Adipose tissue (tissue), 3 donors: ENCODE measurements around the gene NKAPD1. TPM values are rescaled to one million over a fixed set of nuclear protein-coding genes. Genes with fewer than 3 reads are reported as not detected.
"Not testable (repeated sequence)": the region's sequence is repeated elsewhere in the genome, so short reads cannot be mapped to it uniquely, and the experiment has no call there.

Source experiments
- H3K27ac ChIP-seq: one replicate; pipeline ENCODE4 v1.5.1; 2013; ENCODE audit warnings: low read depth, low read length
- WGBS, 3 donors: extraction: QIAGEN DNeasy Blood & Tissue Kit; methylation state at CpG; one replicate each; pipeline ENCODE4 v1.1.7; 2013; 5-methylcytosine and 5-hydroxymethylcytosine counted together
- polyA plus RNA-seq, 3 donors: library from polyadenylated mRNA; stranded (reverse); fragments of 200-250 nt; gene quantifications; one replicate each; pipeline ENCODE4 v1.2.3, GENCODE V29; 2013
- donor health status: healthy with polysubstance abuse.
- donor health status: Bipolar disorder and iron deficiency.
- donor health status: healthy.

NKAPD1 gene
- polyA plus RNA-seq, 3 donors: 11.9 to 12.8 (median 11.9) TPM

GRCh38 chr11:112082729-112083128, 8.6 kb downstream of the NKAPD1 start:
- no peak overlapping the region for H3K27ac ChIP-seq
- WGBS, 3 donors: 76 to 82% (median 78%) methylated on average over 4 of the region's 4 CpGs

GRCh38 chr11:112085822-112086421, 11.8 kb downstream of the NKAPD1 start:
- no peak overlapping the region for H3K27ac ChIP-seq
- WGBS, 3 donors: 4 to 5% (median 4%) methylated on average over 19 of the region's 19 CpGs

- no peak within 1 kb of the TSS for H3K27ac ChIP-seq
- 0 to 1% (median 0%) methylated on average over 45 of the region's 45 CpGs for WGBS, 3 donors
These were observed 12.5 kb downstream of the NKAPD1 start, which contains the start of the genes SDHD and TIMM8B for GRCh38 chr11:112086422-112087191. SDHD (plus strand) TSS chr11:112086873; CDS start chr11:112086908, 35 bp downstream. TIMM8B (minus strand) TSS chr11:112086756; CDS start chr11:112086723, 33 bp downstream.

- no peak overlapping the region for H3K27ac ChIP-seq
- WGBS, 3 donors: 15 to 19% (median 18%) methylated on average over 10 of the region's 10 CpGs
These were observed 13.1 kb downstream of the NKAPD1 start for GRCh38 chr11:112087212-112087611.

GRCh38 chr11:112095302-112095701, 21.2 kb downstream of the NKAPD1 start:
- H3K27ac ChIP-seq: not testable (repeated sequence)
- WGBS, 3 donors: 90 to 97% (median 91%) methylated on average over 2 of the region's 2 CpGs

GRCh38 chr11:112096194-112096593, 22.1 kb downstream of the NKAPD1 start:
- no peak overlapping the region for H3K27ac ChIP-seq

GRCh38 chr11:112097734-112098528, 23.8 kb downstream of the NKAPD1 start:
- no peak overlapping the region for H3K27ac ChIP-seq
- WGBS, 3 donors: 86 to 90% (median 87%) methylated on average over 11 of the region's 11 CpGs

- WGBS, 3 donors: 59 to 76% (median 66%) methylated on average over 2 of the region's 2 CpGs
- no peak overlapping the region for H3K27ac ChIP-seq
These were observed 26.4 kb downstream of the NKAPD1 start for GRCh38 chr11:112100462-112100861.

- no peak overlapping the region for H3K27ac ChIP-seq
- 72 to 92% (median 81%) methylated on average over 6 of the region's 6 CpGs for WGBS, 3 donors
These were observed 29.3 kb downstream of the NKAPD1 start for GRCh38 chr11:112103446-112103845.

- no peak overlapping the region for H3K27ac ChIP-seq
- 95 to 98% (median 96%) methylated on average over 8 of the region's 8 CpGs for WGBS, 3 donors
These were observed 32.0 kb downstream of the NKAPD1 start for GRCh38 chr11:112106070-112106469.

- no peak overlapping the region for H3K27ac ChIP-seq
- 48 to 63% (median 61%) methylated on average over 6 of the region's 6 CpGs for WGBS, 3 donors
These were observed 39.7 kb downstream of the NKAPD1 start for GRCh38 chr11:112113539-112114457.

- 94 to 96% (median 95%) methylated on average over 2 of the region's 2 CpGs for WGBS, 3 donors
- no peak overlapping the region for H3K27ac ChIP-seq
These were observed 40.4 kb downstream of the NKAPD1 start for GRCh38 chr11:112114460-112114859.

GRCh38 chr11:112115386-112115785, 41.3 kb downstream of the NKAPD1 start:
- WGBS, 3 donors: 70 to 78% (median 75%) methylated on average over 5 of the region's 5 CpGs
- H3K27ac ChIP-seq: no peak overlapping the region

- 74 to 89% (median 82%) methylated on average over 2 of the region's 2 CpGs for WGBS, 3 donors
- H3K27ac ChIP-seq: no peak overlapping the region
These were observed 44.1 kb downstream of the NKAPD1 start for GRCh38 chr11:112118176-112118575.

- WGBS, 3 donors: 93 to 96% (median 94%) methylated on average over 5 of the region's 5 CpGs
- no peak overlapping the region for H3K27ac ChIP-seq
These were observed 48.0 kb downstream of the NKAPD1 start for GRCh38 chr11:112121981-112122615.

GRCh38 chr11:112123129-112123528, 49.0 kb downstream of the NKAPD1 start:
- H3K27ac ChIP-seq: no peak overlapping the region
- WGBS, 3 donors: 67 to 84% (median 69%) methylated on average over 4 of the region's 4 CpGs

GRCh38 chr11:112127056-112127455, 53.0 kb downstream of the NKAPD1 start:
- H3K27ac ChIP-seq: no peak overlapping the region
- 95 to 96% (median 95%) methylated on average over 2 of the region's 2 CpGs for WGBS, 3 donors
